PC-9 (cell line): ENCODE measurements around the gene GKN1. TPM values are rescaled to one million over a fixed set of nuclear protein-coding genes. Genes with fewer than 3 reads are reported as not detected.

ENCODE experiments used
- BruUV-seq: library from RNA; stranded (reverse); fragments of 400-500 nt; replicated peaks from 2 replicates; lab custom pipeline; 2021; lab: Mats Ljungman, UMichigan
- CTCF ChIA-PET: fragments of 300-600 bp; sonication (Branson Sonifier 250); formaldehyde crosslinking; loops from one replicate; lab custom pipeline; 2022; ENCODE audit warnings: antibody characterized with exemption; lab: Charles Lee
- POLR2A ChIA-PET: fragments of 300-600 bp; sonication (Branson Sonifier 250); formaldehyde crosslinking; loops from one replicate; lab custom pipeline; 2022; ENCODE audit warnings: antibody characterized with exemption; ENCODE audit not compliant: unreplicated experiment; lab: Charles Lee
- DNase-seq, 2 experiments: peaks; one replicate each; pipeline versions ENCODE4 v3.0.0 to v3.0.0-alpha.2; 2015 to 2022; ENCODE audit warnings: mixed read lengths in 1 of 2
- H2AFZ ChIP-seq: fragments of 200-600 bp; sonication (generic); 2 replicates; pipeline ENCODE4 v1.8.1; 2017; ENCODE audit warnings: antibody characterized with exemption
- H3F3A ChIP-seq: fragments of 200-600 bp; sonication (generic); 2 replicates; pipeline ENCODE4 v1.8.1; 2017; ENCODE audit warnings: antibody characterized with exemption, mild to moderate bottlenecking, low read depth; ENCODE audit not compliant: insufficient read depth
- H3K27ac ChIP-seq: fragments of 200-600 bp; sonication (generic); 2 replicates; pipeline ENCODE4 v1.6.1; 2016; ENCODE audit warnings: mixed run types
- H3K27me3 ChIP-seq: fragments of 200-600 bp; sonication (generic); 2 replicates; pipeline ENCODE4 v1.6.1; 2016; ENCODE audit warnings: low read depth, mixed run types; ENCODE audit not compliant: insufficient read depth
- H3K36me3 ChIP-seq: fragments of 200-600 bp; sonication (generic); 2 replicates; pipeline ENCODE4 v1.6.1; 2016; ENCODE audit warnings: low read depth, mixed run types
- H3K4me1 ChIP-seq: fragments of 200-600 bp; sonication (generic); replicated peaks from 2 replicates; pipeline ENCODE4 v1.6.1; 2016; ENCODE audit warnings: mixed run types; ENCODE audit not compliant: insufficient read depth
- H3K4me2 ChIP-seq: fragments of 200-600 bp; sonication (generic); 2 replicates; pipeline ENCODE4 v1.6.1; 2017; ENCODE audit warnings: mixed run types
- H3K4me3 ChIP-seq: fragments of 200-600 bp; sonication (generic); 2 replicates; pipeline ENCODE4 v1.6.1; 2016; ENCODE audit warnings: mixed run types
- H3K79me2 ChIP-seq: fragments of 200-600 bp; sonication (generic); 2 replicates; pipeline ENCODE4 v1.6.1; 2017; ENCODE audit warnings: low read depth, mixed run types
- H3K9me2 ChIP-seq: fragments of 200-600 bp; sonication (generic); 2 replicates; pipeline ENCODE4 v1.8.1; 2017; ENCODE audit warnings: mild to moderate bottlenecking; ENCODE audit not compliant: insufficient read depth
- H3K9me3 ChIP-seq: fragments of 200-600 bp; sonication (generic); 2 replicates; pipeline ENCODE4 v1.8.1; 2016; ENCODE audit warnings: low read depth; ENCODE audit not compliant: insufficient read depth
- H4K20me1 ChIP-seq: fragments of 200-600 bp; sonication (generic); 2 replicates; pipeline ENCODE4 v1.8.1; 2017; ENCODE audit not compliant: insufficient read depth
- CTCF ChIP-seq: fragments of 200-600 bp; sonication (generic); conservative IDR thresholded peaks from 2 replicates; pipeline ENCODE4 v1.6.1; 2017; ENCODE audit warnings: mixed run types, antibody characterized with exemption, mild to moderate bottlenecking, moderate library complexity
- EZH2 ChIP-seq: fragments of 200-600 bp; sonication (generic); IDR thresholded peaks from 2 replicates; pipeline ENCODE4 v1.8.0; 2017; ENCODE audit warnings: antibody characterized with exemption, low read depth
- intact Hi-C: fragments of 100-400 bp; cut with micrococcal nuclease; formaldehyde crosslinking; loops from one replicate; pipeline ENCODE4 v1.10.0; 2022; ENCODE audit not compliant: unreplicated experiment
- total RNA-seq: library from RNA; stranded (reverse); gene quantifications from 2 replicates; pipeline ENCODE4 v1.2.3, GENCODE V29; 2021

GKN1 gene
- total RNA-seq, 1 experiment from 2014 or later: not detected

GRCh38 chr2:69007169-69007568 lies 32.7 kb downstream of the GKN1 start:
- POLR2A ChIA-PET: no interaction called here
- H4K20me1 ChIP-seq: no peaks in the 10 kb centered on the region
- CTCF ChIA-PET: no interaction called here
- H3K27me3 ChIP-seq: no peaks in the 10 kb centered on the region
- H3K79me2 ChIP-seq: no peaks in the 10 kb centered on the region
- no peaks in the 10 kb centered on the region for H3K36me3 ChIP-seq
- no peak for DNase-seq
- intact Hi-C loops: no loop called here
- BruUV-seq: no TSS peak
- no peaks in the 10 kb centered on the region for H3K4me1 ChIP-seq
- no peak overlapping the region for H3K4me3 ChIP-seq
- no peak overlapping the region for H2AFZ ChIP-seq
- no peak for TF ChIP-seq EZH2
- TF ChIP-seq CTCF: no peak
- H3K4me2 ChIP-seq: no peak overlapping the region
- H3K9me3 ChIP-seq: no peaks in the 10 kb centered on the region; the same call in 1 of the 2 replicates
- no peak overlapping the region for H3K27ac ChIP-seq
- H3K9me2 ChIP-seq: 0 out of 2 replicates have a peak, but pooled peaks cover 1% of the 10 kb centered on the region
- no peaks in the 10 kb centered on the region for H3F3A ChIP-seq

GRCh38 chr2:69007603-69008002 lies 33.2 kb downstream of the GKN1 start:
- no TSS peak for BruUV-seq
- no peaks in the 10 kb centered on the region for H3K79me2 ChIP-seq
- no peaks in the 10 kb centered on the region for H3K4me1 ChIP-seq
- POLR2A ChIA-PET: no interaction called here
- no peak overlapping the region for H3K4me2 ChIP-seq
- H3K27me3 ChIP-seq: no peaks in the 10 kb centered on the region
- no peaks in the 10 kb centered on the region for H3K9me2 ChIP-seq
- H3K36me3 ChIP-seq: no peaks in the 10 kb centered on the region
- H2AFZ ChIP-seq: no peak overlapping the region
- CTCF ChIA-PET: no interaction called here
- no peaks in the 10 kb centered on the region for H3F3A ChIP-seq
- no peak for DNase-seq
- intact Hi-C loops: no loop called here
- no peaks in the 10 kb centered on the region; the same call in 1 of the 2 replicates for H3K9me3 ChIP-seq
- H4K20me1 ChIP-seq: no peaks in the 10 kb centered on the region
- no peak overlapping the region for H3K27ac ChIP-seq
- no peak for TF ChIP-seq EZH2
- TF ChIP-seq CTCF: no peak
- no peak overlapping the region for H3K4me3 ChIP-seq

- H3K27ac ChIP-seq: no peak overlapping the region
- no TSS peak for BruUV-seq
- no peak for TF ChIP-seq EZH2
- TF ChIP-seq CTCF: no peak
- H3K79me2 ChIP-seq: peaks cover 14% of the 10 kb centered on the region
- H3K9me3 ChIP-seq: no peaks in the 10 kb centered on the region
- peaks cover 15% of the 10 kb centered on the region for H3K4me1 ChIP-seq
- no peaks in the 10 kb centered on the region for H3K36me3 ChIP-seq
- no peaks in the 10 kb centered on the region for H3F3A ChIP-seq
- no peak overlapping the region for H2AFZ ChIP-seq
- intact Hi-C loops: loop anchor here (5.0 to 10.0 kb wide), 2 partner anchors 38 to 546 kb away; partner anchors contain the start of genes APLF, FBXO48 and GKN1
- no peak overlapping the region for H3K4me2 ChIP-seq
- no peaks in the 10 kb centered on the region for H3K27me3 ChIP-seq
- peak in 1 of 2 experiments; percentile 8 for DNase-seq
- no peaks in the 10 kb centered on the region for H3K9me2 ChIP-seq
- ChIA-PET POLR2A (no interaction called here), CTCF (interaction anchor here (0.5 to 0.9 kb wide), 2 partner anchors 134 to 301 kb away, joined by 3 read pairs; no protein-coding TSS in a partner anchor)
- H4K20me1 ChIP-seq: no peaks in the 10 kb centered on the region
- no peak overlapping the region for H3K4me3 ChIP-seq
These were observed 36.2 kb downstream of the GKN1 start for GRCh38 chr2:69010437-69011194.
